ENCODE measurements around the gene CNIH3.

GRCh38 chr1:224700918-224701531, 84.9 kb downstream of the CNIH3 start:
- no peak for TF ChIP-seq CTCF (IDR thresholded peaks at IDR 0.05)
- no peak for TF ChIP-seq POLR2A (IDR thresholded peaks at IDR 0.05)
- TF ChIP-seq POLR2AphosphoS5 (IDR thresholded peaks at IDR 0.05), result no peak

Measured in breast epithelium (tissue), 3 donors.